ENCODE measurements around the gene MOGAT1. TPM values are rescaled to one million over a fixed set of nuclear protein-coding genes. Genes with fewer than 3 reads are reported as not detected.
"Not testable (repeated sequence)": the region's sequence is repeated elsewhere in the genome, so short reads cannot be mapped to it uniquely, and the experiment has no call there.

Gene MOGAT1
- total RNA-seq, 1 experiment from 2014 or later, result not detected

DNA sequence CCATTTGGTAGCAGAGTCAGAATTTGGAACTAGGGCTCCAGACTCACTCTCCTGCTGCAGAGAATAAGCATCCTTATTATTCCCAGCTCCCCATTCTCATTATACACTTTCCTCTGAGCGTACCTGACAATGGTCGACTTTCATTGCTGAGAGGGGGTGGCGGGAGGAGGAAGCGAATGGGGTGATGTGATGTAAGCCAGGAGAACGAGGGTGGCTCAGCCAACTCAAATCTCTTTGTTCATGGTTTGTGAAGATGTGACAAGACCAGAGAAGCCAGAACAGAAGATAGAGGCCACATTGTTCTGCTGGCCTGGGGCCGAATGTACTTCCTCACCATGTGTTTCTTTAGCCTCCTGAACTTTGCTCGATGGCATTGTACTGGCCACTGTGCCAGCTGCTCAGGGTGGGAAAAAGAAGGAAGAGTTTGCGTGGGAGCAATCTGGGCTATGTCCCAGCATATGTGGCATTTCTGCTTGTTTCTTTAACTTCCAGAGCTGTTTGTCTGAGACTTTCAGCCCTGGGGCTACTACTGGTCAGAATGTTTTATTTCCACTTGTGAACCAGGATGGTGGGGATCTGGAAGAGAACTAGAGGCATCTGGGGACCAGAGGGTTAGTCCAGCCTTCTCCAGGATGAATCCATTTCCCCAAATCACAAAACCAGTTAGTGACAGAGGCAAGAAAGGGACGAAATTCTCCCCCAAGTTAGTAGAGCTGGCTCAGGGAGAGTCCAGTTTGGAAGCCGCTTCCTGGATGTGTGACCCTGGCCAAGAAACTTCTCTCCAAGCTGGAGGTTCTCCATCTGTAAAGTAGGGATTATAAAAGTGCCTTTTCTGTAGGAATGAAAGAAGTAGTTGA, 62.6 kb downstream of the MOGAT1 start:
- DNase-seq (ENCODE audit: low spot score), result no peak
- in situ Hi-C loops (cut with HindIII; ENCODE audit: low sequenced_read_pairs), result no loop called here

DNA sequence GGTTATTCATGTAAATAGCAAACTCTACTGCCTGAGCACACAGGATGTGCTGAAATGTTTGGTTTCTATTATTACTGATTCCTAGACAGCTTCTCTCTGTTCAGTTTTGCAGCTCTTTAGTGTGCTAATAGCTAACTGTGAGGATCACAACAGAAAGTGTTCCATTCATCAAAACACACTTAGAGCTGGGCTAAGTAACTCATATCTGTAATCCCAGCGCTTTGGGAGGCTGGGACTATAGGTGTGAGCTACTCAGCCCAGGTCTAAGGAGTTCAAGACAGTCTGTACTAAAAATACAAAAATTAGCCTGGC, 63.2 kb downstream of the MOGAT1 start:
- in situ Hi-C loops (cut with HindIII; ENCODE audit: low sequenced_read_pairs), result no loop called here
- no peak for DNase-seq (ENCODE audit: low spot score)

- in situ Hi-C loops (cut with HindIII; ENCODE audit: low sequenced_read_pairs), result no loop called here
- no peak for DNase-seq (ENCODE audit: low spot score)
Measured at GRCh38 chr2:222736301-222736700, 64.8 kb downstream of the MOGAT1 start.

- DNase-seq (ENCODE audit: low spot score), result no peak
- in situ Hi-C loops (cut with HindIII; ENCODE audit: low sequenced_read_pairs), result no loop called here
Measured at GRCh38 chr2:222736924-222737323, 65.5 kb downstream of the MOGAT1 start.

- in situ Hi-C loops (cut with HindIII; ENCODE audit: low sequenced_read_pairs), result no loop called here
- no peak for DNase-seq (ENCODE audit: low spot score)
Measured at GRCh38 chr2:222738312-222738711, 66.9 kb downstream of the MOGAT1 start.

DNA sequence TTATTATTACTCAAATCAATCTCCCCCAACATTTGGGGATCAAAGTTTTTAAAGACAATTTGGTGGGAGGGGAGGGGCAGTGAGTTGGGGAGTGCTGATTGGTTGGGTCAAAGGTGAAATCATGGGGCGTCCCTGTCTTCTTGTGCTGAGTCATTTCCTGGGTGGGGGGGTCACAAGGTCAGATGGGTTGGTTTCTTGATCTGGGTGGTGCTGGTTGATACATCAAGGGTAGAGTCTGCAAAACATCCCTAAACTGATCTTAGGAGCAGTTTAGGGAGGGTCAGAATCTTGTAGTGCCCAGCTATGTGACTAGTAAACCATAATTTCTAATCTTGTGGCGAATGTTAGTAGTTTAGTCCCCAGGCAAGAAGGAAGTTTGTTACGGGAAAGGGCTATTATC, 67.4 kb downstream of the MOGAT1 start:
- no peak for DNase-seq (ENCODE audit: low spot score)
- in situ Hi-C loops (cut with HindIII; ENCODE audit: low sequenced_read_pairs), result no loop called here

GRCh38 chr2:222739939-222740338, 68.5 kb downstream of the MOGAT1 start:
- in situ Hi-C loops (cut with HindIII; ENCODE audit: low sequenced_read_pairs), result no loop called here
- no peak for DNase-seq (ENCODE audit: low spot score)

- DNase-seq (ENCODE audit: low spot score), result no peak
- in situ Hi-C loops (cut with HindIII; ENCODE audit: low sequenced_read_pairs), result no loop called here
Measured at GRCh38 chr2:222743251-222743812, 71.9 kb downstream of the MOGAT1 start.

GRCh38 chr2:222745836-222746559, 74.5 kb downstream of the MOGAT1 start:
- in situ Hi-C loops (cut with HindIII; ENCODE audit: low sequenced_read_pairs), result no loop called here
- no peak for DNase-seq (ENCODE audit: low spot score)

DNA sequence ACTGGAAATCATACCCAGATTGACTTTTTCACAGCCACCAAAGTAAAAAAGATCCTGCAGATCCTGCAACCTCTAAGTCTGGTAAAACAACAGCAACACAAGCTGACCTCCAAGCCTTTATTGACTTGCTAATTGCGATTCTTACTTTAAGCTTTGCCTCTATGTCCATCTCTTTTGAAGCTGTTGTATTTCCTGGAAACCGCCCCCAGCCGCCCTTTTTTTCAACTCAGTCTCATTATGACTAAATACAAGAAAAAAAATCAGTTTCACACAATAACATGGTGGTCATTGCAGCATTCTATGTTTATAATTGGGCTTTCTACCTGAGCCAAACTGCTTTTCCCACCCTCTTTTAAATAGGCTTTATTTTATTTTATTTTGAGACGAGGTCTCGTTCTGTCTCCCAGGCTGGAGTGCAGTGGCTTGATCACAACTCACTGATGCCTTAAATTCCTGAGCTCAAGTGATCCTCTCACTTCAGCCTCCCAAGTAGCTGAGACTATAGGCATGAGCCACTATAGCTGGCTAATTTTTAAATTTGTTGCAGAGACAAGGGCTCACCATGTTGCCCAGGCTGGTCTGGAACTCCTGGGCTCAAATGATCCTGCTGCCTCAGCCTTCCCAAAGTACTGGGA, 76.2 kb downstream of the MOGAT1 start:
- no peak for DNase-seq (ENCODE audit: low spot score)
- in situ Hi-C loops (cut with HindIII; ENCODE audit: low sequenced_read_pairs), result no loop called here

DNA sequence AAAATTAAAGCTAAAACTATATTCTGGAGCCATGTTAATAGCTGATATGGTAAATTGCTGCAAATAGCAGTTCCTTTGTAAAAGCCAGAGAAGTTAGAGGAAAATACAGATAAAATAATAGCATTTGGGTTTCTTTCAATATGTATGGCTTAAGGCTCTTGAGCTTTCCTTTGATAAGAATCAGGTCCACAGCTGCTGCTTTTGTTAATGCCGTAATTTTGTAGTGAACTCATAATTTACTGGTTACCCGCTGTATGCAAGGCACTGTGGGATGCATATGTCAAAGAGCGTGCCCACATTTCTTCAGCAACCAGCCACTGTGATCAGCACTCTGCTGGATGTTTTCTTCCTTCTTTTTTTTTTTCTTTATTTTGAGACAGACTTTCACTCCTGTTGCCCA, 79.1 kb downstream of the MOGAT1 start:
- DNase-seq (ENCODE audit: low spot score), result no peak
- in situ Hi-C loops (cut with HindIII; ENCODE audit: low sequenced_read_pairs), result no loop called here

DNA sequence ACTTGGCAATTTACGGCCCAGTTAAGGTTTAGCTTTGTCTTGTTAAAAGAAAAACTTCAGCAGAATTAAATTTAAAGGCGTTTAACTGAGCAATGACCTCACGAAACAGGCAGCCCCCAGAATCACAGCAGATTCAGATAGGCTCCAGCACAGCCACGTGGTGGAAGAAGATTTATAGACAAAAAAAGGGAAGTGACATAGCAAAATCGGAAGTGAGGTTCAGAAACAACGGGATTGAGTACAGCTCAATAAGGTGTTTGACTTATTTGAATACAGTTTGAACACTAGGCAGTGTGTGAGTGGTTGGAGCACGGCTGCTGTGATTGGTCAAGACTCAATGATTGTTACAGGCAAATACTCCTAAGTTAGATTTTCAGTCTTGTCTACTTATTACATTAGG, 79.8 kb downstream of the MOGAT1 start:
- in situ Hi-C loops (cut with HindIII; ENCODE audit: low sequenced_read_pairs), result no loop called here

DNA sequence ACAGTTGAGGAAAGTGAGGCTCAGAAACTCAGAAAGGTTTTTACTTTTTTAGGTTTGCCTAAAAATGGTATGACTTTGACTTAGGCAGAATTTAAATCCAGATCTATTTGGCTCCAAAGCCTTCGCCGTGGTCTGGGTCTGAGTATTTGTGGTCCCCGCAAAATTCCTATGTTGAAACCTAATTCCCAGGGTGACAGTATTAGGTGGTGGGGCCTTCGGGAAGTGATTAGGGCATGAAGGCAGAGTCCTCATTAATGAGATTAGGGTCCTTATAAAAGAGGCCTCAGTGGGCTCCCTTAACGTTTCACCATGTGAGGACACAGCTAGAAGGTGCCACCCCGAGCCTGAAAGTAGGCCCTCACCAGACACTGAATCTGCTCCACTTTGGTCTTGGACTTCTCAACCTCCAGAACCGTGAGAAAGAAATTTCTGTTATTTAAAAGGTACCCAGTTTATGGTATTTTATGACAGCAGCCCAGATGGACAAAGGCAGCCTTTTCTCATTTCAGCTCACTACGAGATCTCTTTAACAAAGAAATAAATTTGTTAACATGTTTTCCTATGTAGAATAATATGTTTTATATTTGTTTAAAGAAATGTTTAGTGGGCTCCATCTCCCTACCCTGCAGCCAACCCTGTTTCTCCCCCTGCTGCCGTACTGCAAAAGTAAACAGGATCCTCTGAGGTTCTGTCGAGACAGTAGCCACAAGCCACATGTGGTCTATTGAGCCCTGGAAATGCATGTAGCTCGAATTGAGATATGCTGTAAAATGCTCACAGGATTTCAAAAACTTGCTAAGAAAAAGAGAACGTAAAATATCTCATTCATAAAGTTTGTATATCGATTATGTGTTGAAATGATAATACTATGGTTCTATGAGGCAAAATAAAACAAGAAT, 80.6 kb downstream of the MOGAT1 start:
- in situ Hi-C loops (cut with HindIII; ENCODE audit: low sequenced_read_pairs), result no loop called here
- no peak for DNase-seq (ENCODE audit: low spot score)

More for the DNA sequence above, 79.8 kb downstream of the MOGAT1 start:
- DNase-seq (ENCODE audit: low spot score), result no peak

DNA sequence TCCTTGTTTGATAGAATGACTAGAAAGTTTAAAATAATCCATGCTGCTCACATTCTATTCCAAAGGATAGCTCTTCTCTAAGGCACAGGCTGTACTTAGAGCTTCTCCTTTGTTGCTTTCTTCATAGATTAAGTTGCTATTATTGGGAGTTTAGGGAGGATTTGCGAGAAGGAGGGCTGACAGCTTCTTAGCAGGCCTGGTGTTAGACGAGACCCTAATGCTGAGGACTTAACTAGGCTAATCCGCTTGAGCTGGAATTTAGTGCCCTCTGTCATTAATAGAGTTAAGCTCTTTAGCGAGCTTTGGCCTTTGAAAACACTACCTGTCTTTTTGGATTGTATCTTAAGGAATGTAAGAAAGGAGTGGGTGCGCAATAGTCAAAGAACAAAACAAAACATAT, 81.3 kb downstream of the MOGAT1 start:
- no peak for DNase-seq (ENCODE audit: low spot score)
- in situ Hi-C loops (cut with HindIII; ENCODE audit: low sequenced_read_pairs), result no loop called here

- peak; percentile 35 for DNase-seq (ENCODE audit: low spot score)
- in situ Hi-C loops (cut with HindIII; ENCODE audit: low sequenced_read_pairs), result no loop called here
Measured at GRCh38 chr2:222753251-222753824, 81.9 kb downstream of the MOGAT1 start.

- DNase-seq (ENCODE audit: low spot score), result no peak
- in situ Hi-C loops (cut with HindIII; ENCODE audit: low sequenced_read_pairs), result no loop called here
Measured at GRCh38 chr2:222754324-222754930, 83.0 kb downstream of the MOGAT1 start.

- in situ Hi-C loops (cut with HindIII; ENCODE audit: low sequenced_read_pairs); DNase-seq (ENCODE audit: low spot score): not testable (repeated sequence)
Measured at GRCh38 chr2:222755593-222755992, 84.1 kb downstream of the MOGAT1 start.

GRCh38 chr2:222756362-222756831, 84.9 kb downstream of the MOGAT1 start:
- in situ Hi-C loops (cut with HindIII; ENCODE audit: low sequenced_read_pairs), result no loop called here
- no peak for DNase-seq (ENCODE audit: low spot score)

Measured in G401 (cell line).